ENCODE results near the gene VSIG8.
A peak's percentile ranks its signal among the peaks of the same experiment; 100 is the strongest.

The VSIG8 gene

DNA sequence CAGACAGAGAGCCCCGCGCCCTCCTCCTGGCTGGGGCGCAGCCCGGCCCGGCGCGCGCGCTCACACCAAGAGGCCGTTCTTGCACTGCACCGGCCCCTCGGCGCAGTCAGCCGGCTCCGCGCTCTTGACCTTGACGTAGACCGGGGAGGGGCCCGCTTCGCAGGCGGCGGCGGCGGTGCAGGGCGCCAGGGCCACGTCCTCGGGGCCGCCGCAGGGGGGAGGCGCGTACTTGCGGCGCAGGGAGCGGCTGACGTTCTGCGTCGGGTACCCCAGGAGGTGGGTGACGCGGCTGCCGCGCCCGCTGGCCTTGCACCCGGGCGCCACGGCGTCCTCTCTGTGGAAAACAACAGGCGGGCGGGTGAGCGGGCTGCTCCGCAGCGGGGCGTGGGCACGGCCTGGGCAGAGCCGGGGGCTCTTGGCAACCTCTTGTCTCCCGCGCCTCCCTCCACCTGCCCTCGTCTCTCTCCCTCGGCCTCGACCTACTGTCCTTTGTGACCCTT, 7.7 kb downstream of the VSIG8 start:
- DNase-seq = peak; percentile 38 to 67

DNA sequence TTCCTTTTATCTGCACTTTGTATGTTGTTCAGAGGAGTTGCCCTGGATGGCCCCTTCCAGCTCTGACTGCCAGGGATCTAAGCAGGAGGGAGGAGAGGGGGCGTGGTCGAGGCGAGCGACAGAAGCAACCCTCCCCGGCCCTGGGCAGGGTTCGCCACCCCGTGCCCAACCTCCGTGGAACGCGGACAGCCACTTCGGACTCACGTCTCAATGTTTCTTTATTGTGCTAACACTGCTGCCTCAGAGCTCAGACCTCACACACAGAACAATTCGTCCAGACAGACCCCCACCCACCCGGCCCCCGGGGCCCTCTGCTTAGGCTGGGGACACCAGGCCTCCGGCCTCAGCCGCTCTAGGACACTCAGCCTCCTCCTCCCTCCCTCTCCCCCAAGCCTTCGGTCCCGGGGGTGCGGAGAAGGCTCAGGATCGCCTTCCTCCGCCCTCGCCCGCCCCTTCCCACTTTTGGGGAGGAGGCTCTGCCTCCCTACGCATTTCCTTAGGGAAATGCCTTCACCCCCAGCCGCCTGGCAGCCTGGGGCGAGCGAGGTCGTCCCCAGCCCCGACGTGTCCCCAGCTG, 8.3 kb downstream of the VSIG8 start:
- DNase-seq = peak; percentile 49 to 51

DNA sequence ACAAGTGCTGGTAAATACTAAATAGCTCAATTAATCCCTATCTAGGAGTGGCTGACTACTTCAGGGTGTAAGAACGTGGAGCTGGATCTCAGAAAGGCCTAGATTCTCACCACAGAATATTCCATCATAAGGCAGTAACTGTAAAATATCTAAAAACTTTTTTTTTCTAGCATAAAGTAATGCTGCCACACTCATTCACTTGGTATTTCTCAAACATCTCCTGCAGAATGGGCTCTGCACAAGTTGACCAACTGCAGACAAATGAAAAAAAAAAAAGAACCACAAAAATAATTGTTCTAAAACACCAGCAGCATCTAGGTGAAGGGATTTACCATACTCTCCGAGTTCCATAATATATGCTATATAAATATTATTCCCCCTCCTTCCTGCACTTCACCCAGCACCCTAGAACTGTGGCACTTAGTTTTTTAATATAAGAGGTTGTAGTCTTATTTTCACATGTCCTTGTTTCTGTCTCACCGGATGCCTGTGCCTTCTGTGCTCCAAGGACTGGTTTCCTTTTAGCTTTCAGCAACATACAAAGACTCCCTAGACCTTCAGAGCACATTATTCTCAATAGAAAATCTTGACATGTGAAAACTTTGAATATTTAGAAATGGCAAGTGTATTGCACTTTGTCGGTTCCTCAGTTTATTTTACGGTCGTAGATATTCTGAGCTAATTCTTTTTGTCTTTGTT, 8.9 kb downstream of the VSIG8 start:
- DNase-seq = no peak

DNA sequence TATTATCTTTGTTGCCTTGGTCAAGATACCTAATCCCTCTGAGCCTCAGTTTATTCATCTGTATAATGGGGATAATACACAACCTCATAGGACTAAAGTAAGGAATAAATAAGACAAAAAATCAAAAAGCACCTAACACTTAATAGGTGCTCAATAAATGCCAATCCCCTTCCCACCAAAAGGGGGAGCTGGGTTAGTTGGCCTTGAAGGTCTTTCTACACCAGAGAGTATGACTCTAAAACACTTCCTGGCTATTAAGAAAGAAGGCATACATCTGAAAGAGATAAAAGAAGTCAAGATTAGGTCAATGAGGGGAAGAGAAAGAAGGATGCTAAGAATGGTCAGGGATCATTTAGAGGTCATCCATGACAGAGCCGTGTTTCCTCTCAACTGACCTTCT, 11.1 kb downstream of the VSIG8 start:
- DNase-seq = no peak

DNA sequence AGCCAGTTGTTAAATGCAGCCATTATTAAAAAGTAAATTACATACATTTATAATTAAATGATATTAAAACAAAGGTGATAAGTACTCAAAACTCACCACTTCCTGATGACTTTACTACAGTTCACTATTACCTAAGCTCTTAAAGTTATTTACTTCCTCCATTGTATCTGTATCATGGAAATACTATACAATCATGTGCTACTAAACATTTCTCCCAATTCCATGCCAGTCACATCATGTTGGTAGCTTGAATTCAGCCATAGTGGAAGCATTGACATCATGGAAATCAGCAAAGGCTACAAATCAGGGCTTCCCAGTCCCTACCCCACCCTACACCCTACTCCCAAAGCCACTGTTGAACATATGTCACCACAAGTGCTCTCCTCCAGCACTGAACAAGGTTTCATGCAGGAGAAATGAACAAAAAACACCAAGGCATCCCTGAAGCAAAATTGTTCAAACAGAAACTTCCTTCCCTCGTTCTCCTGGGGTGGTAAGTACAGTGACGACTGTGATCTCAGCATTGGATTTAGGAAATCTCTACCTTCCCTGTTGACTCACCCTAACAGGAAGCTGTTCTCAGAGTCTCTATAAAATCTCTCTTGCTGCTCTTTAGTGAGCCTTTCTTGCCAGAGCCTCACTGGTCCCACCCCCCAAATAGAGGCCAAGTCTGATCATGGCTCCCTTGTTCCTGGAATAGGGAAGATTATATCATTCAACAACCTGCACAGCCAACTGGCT, 12.7 kb downstream of the VSIG8 start:
- no peak for DNase-seq

DNA sequence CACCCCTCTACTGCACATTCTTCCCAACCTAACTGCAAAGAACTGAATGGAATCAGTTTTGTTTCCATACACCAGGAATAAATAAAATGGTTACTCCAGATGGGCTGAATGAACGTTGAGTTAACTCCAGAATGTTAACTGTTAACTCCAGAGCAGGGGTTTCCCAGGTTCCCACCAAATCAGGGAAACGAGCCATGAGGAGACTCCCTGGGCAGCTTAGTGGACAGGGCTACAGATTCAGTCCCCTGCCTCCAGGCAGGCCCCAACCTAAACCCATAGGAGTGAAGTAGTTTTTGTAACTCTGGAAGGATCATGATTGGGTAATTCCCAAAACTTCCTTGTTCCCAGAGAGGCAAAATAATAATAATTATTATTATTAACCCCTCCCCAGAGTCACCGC, 14.1 kb downstream of the VSIG8 start:
- no peak for DNase-seq

DNA sequence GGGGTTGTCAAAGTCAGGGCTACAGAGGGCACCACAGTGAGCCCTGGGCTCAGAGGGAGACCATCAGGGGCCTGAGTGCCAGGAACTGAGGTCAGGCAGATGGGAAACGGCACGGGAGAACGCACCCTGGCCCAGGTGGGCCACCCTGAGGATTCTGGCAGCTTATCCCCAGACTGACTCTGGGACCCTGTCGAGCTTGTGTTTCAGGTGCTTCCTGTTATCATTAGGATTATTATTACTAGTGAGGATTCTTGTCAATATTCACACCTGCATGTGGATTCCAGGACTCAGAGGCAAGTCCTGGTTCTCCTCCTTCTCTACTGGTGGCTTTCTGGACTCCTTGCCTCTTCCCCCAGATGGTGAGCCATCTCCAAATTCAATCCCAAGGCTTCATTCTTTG, 15.2 kb downstream of the VSIG8 start:
- DNase-seq = no peak

DNA sequence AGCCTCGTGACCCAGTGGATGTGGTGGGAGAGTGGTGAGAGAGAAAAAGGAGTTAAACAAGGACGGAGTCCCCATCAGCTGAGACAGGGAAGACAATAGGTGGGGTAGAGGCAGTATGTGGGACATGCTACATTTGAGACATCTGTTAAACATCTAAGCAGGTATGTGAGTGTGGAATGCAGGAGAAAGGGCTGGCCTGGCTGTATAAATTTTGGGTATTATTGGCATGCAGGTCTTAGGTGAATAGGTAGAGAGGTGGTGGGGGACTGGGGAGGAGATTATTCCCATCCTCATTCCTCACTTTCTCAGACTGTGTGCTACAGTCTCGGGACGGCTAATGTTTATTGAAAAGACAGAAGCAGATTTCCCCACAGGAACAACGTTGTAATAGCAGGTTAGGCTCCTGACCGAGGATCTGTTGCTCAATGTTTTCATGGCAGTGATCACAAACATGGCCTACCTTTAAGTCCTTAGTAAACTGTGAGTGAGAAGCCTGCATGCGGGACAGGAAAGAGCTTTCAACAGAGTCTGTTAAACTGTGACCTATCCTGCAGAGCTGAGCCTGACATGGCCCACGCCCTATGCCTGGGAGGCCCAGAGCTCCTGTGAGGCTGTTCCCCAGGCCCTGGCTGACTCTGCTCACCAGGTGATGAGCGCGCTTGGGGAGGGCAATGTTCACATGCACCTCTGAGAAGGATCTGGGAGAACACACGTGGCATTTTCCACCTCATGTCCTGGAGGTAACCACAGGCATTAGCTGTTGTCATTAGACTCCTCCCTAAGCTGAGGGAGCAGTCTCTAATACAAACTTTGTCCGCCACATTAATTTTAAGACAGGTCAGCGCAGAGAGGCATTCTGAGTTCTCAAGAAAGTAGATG, 16.5 kb downstream of the VSIG8 start:
- no peak for DNase-seq

DNA sequence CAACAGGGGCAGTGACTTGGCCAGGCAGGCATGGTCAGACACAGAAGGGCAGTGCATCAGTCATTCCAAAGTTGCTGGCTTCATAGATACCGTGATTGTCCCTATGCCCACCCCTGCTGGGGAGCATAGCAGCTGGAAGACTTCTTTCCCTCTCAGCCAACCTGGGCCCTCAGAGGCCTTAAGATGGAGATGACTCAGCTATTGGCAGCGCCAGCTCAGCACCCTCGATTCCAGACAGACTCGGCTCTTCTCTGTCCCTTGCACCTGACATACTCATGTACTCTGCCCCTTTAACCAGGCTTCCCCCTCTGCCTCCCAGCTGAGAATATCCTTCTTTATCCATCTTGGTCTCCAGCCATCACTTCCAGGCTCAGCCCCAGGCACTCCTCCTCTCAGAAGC, 19.0 kb downstream of the VSIG8 start:
- no peak for DNase-seq

DNA sequence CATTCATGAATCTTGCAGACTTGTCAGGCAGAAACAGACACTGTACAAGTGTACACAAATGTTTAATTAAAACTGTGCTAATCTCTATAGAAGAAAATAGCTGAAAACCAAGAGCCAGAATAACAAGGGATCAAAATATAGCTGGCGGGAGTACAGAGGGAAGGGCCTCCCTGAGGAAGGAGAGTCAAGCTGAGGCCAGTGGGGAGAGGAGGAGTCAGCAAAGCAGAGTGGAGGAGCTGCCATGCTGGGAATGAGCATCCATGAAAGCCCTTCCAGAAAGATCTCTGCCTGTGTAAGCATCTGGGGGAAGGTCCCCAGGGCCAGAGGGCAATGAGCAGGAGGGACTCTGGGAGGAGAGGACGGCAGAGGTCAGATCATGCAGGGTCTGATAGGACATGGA, 20.7 kb downstream of the VSIG8 start:
- DNase-seq = no peak

DNA sequence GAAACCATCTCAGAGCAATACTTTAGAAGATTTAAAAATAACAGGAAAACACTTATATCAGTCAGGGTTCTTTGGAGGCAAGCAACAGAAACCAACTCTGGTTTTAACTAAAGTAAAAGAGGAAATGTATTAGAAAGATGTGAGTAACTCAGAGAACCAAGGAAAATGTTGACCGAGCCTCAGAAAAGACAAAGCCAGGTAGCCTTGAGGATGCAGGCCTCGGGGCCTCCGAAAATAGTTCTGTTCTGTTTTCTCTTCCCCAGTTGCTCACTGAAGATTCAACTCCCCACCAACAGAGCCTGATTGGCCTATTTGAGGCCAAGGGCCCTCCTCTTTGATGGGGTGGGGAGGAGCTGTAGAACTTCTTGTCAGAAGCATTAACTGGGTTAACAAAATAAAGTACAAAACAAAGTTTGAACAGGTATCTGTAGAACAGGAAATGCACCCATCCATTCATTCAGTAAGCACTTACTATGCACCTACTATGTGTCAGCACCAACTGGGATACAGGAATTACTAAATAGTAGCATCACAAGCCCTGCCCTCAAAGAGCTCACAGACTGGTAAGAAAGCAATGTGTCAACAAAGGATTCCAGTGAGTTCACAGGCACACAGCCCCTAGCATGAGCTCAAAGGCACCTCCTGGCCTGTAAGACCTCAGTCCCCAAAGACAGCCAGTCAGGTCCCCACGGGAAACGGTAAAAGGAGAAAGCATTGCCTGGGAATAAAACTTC, 23.2 kb downstream of the VSIG8 start:
- DNase-seq = no peak

DNA sequence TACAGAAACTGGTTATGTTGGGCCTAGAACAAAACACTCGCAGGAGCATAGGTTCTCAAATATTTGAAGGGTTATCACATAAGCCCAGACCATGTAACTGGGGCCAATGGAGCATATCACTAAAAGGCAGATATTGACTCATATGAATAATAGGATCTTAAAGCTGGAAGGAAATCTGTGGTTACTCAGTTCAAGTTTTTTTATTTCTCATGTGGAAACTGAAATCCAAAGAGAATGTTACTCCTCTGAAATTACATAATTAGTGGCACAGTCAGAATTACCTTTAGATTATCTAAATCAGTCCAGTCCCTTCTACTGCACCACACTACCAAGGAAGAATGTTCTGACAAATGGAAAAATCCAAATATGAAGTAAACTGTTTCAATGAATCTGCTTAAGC, 23.7 kb downstream of the VSIG8 start:
- DNase-seq = no peak

DNA sequence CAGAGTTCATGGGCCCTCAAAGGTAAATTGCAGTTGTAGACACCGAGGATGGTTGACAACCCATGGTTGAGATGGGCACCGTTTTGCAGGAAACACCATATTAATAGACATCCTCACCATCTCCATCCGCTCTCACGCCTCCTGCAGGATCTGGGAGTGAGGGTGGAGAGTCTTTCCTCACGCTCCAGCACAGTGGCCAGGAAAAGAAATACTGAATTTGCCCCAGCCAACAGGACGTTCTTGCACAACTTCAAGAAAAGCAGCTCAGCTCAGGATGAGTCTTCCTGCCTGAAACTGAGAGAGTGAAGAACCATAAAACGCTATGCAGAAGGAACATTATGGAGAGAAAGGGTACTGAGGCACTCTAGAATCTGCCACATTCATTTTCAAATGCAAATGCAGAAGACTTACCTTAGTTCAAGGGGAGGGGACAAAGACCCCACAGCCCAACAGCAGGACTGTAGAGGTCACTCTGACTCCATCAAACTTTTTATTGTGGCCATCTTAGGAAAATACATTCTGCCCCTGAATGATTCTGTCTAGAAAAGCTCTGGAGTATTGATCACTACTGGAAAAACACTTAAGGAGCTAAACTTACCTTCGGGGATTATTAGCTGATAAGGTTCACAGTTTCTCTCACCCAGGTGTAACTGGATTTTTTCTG, 26.5 kb downstream of the VSIG8 start:
- no peak for DNase-seq

DNA sequence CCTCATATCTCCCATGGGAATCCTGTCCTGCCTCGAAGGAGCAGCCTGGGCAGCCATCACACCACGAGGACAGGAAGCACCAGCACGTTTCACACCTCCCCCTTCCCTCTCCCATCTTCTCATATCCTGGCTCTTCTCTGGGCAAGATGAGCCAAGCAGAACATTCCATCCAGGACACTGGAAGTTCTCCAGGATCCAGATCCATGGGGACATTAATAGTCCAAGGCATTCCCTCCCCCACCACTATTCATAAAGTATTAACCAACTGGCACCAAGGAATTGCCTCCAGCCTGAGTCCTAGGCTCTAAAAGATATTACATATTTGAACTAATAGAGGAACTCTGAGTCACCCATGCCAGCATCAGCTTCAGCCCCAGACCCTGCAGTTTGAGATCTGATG, 27.1 kb downstream of the VSIG8 start:
- no peak for DNase-seq

DNA sequence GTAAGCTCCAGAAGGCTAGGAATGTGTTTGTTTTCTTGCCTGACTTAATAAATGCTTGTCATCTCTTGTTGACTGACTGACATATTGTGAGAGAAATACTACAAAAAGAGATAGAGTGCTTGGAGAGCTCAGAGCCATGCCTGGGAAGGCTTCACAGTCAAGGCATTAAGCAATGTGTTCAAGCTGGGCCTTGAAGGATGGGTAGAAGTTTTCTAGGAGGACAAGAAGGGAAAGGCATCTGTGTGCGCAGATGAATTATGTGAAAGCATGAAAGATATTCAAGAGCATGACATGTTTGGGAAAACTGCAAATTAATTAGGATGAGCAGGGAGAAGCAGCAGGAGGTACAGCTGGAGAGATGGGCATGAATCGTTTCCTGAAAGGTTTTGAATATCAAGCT, 30.1 kb downstream of the VSIG8 start:
- no peak for DNase-seq

DNA sequence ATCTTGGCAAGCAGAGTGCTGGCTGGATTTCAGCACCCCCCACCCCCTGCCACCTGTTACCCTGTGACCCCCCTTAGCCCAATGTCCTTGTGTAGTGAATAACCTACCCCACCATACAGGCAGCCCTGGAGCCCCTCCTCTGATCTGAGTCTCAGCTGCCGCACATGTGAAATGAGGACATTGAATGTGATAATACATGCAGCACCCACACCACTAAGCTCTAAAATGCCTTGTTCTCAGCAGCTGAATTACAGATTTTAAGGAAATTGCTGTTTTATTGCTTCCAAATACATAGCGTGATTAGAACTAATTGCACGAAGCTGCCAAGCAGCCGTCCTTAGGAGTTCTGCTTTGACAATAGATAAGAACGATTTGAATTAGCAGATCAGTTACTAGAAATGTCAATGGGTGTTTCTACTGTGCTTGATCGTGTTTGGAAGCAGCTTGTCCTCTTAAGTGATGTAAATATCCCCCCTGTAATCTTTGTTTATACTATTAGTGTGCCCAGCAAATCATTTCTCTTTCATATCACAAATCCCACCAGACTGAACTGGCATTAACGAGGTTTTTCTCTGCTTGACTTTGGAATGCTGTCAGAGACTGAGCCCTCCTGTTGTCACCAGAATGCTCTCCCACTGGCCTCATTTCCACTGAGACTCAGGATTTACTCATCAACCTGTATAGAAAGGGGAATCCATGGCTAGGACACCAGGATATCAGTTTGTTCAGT, 30.9 kb downstream of the VSIG8 start:
- DNase-seq = no peak

DNA sequence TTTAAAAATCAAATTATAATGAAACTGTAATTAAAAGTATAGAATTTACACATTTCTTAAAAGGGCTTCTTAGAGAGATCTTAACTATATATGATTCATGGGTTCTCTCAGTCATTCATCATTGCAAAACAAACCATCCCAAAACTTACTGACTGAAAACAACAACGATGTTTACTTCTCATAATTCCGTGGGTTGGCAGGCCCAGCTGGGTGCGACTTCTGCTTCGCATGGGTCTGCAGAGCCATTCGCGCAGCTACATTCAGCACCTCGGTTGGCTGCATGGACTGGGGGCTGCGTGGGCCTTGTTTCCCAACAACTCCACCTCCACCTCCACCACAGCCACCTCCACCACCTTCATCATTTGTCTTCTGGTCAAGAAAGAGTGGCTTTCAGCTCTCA, 31.7 kb downstream of the VSIG8 start:
- DNase-seq = no peak

DNA sequence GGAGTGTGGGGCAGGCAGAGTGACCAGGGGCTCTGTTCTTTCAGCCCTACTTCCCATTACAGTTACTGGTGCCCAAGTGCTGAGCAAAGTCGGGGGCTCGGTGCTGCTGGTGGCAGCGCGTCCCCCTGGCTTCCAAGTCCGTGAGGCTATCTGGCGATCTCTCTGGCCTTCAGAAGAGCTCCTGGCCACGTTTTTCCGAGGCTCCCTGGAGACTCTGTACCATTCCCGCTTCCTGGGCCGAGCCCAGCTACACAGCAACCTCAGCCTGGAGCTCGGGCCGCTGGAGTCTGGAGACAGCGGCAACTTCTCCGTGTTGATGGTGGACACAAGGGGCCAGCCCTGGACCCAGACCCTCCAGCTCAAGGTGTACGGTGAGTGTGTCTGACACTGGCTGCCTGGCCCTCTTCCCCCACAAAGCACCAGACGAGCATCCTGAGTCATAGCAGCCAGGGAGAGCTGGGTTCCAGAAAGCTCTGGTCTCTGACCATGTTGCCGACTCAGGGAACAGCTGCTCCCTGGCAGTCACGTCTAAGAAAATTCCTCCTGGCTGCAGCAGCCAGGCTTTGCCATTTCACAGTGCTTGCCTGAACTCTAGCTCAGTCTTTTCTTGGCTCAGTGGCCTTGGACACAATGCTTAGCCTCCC, 32.5 kb downstream of the VSIG8 start:
- no peak for DNase-seq

DNA sequence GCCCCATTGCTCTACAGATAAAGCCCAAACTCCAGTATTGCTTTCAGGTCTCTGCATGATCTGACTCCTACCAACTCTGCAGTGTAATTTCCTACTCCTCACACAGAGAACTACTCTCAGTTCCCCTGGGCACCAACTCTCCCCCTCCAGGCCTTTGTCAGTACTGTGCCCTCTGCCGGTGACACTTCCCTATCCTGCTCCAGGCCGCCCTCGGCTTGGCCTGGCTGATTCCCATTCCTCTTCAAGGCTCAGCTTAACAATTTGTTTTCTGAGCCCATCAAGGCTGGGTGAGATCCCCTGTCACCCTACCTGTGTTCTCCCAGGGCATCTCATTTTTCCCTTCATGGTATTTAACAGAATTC, 33.2 kb downstream of the VSIG8 start:
- DNase-seq = peak; percentile 23 to 33

DNA sequence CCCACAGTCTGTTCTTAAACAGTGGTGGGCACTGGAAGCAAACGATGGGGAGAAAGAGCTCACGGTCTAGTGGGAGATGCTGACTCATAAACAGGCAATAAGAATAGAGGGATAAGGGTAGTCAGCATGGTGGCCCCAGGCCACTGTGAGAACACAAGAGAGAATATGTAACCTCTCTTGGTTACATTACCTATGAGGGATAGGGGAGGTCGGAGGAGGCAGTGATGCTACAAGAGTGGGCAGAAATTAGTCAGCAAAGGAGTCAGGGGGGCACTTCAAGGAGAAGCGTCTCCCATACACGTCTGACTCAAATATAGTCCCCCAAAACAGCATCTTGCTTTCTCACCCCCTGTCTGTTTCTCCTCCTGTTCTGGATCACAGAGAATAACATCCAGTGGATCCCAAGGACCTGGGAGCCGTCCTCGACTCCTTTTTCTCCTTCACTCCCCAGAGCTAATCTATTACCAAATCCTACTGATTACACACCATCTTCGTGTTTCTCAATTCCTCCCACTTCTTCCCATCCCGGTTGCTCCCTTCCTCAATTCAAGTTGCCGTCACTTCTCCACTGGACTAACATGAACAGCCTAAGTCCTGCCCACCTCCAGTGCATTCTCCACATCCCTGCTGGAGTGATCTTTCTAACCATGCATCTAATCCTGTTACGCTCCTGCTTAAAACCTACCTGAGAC, 33.7 kb downstream of the VSIG8 start:
- no peak for DNase-seq
